WTC11 (cell line): ENCODE results near the gene ENDOV.

Experiments
- ATF1 ChIP-seq: sonication (generic); formaldehyde crosslinking; IDR thresholded peaks from 2 replicates; pipeline ENCODE4 v1.8.1; 2023; ENCODE audit warnings: mild to moderate bottlenecking, moderate library complexity, missing genetic modification reagents
- ATF6 ChIP-seq: sonication (generic); formaldehyde crosslinking; IDR thresholded peaks from 2 replicates; pipeline ENCODE4 v1.8.1; 2023; ENCODE audit warnings: mild to moderate bottlenecking, missing genetic modification reagents
- CTCF ChIP-seq: fragments of 200-600 bp; IDR thresholded peaks from 2 replicates; pipeline ENCODE4 v1.8.0; 2022; ENCODE audit warnings: antibody characterized with exemption
- E2F4 ChIP-seq: sonication (generic); formaldehyde crosslinking; IDR thresholded peaks from 2 replicates; pipeline ENCODE4 v1.8.1; 2022; ENCODE audit warnings: low read depth, mild to moderate bottlenecking, moderate library complexity, missing genetic modification reagents, borderline replicate concordance
- ETV6 ChIP-seq: sonication (generic); formaldehyde crosslinking; IDR thresholded peaks from 2 replicates; pipeline ENCODE4 v1.8.1; 2022; ENCODE audit warnings: mild to moderate bottlenecking, missing genetic modification reagents
- FOXJ3 ChIP-seq: sonication (generic); formaldehyde crosslinking; IDR thresholded peaks from 2 replicates; pipeline ENCODE4 v1.9.0; 2021; ENCODE audit warnings: missing genetic modification reagents, mild to moderate bottlenecking, borderline replicate concordance
- HMGA2 ChIP-seq: fragments of 250-450 bp; sonication (Bioruptor Pico); IDR thresholded peaks from 2 replicates; pipeline ENCODE4 v1.4.0; 2021; ENCODE audit warnings: mild to moderate bottlenecking, moderate library complexity
- JUN ChIP-seq: sonication (generic); formaldehyde crosslinking; IDR thresholded peaks from 2 replicates; pipeline ENCODE4 v1.8.0; 2023; ENCODE audit warnings: mild to moderate bottlenecking, missing genetic modification reagents
- MXD4 ChIP-seq: fragments of 250-450 bp; sonication (Bioruptor Pico); IDR thresholded peaks from 2 replicates; pipeline ENCODE4 v1.8.0; 2021; ENCODE audit warnings: mild to moderate bottlenecking, moderate library complexity, borderline replicate concordance
- RELA ChIP-seq: sonication (generic); formaldehyde crosslinking; IDR thresholded peaks from 2 replicates; pipeline ENCODE4 v1.8.1; 2022; ENCODE audit warnings: missing genetic modification reagents, mild to moderate bottlenecking, borderline replicate concordance
- USF1 ChIP-seq: sonication (generic); formaldehyde crosslinking; IDR thresholded peaks from 2 replicates; pipeline ENCODE4 v1.8.0; 2022; ENCODE audit warnings: mild to moderate bottlenecking, missing genetic modification reagents
- ZNF121 ChIP-seq: sonication (generic); formaldehyde crosslinking; IDR thresholded peaks from 2 replicates; pipeline ENCODE4 v1.8.0; 2023; ENCODE audit warnings: missing genetic modification reagents
- ZNF232 ChIP-seq: sonication (generic); formaldehyde crosslinking; IDR thresholded peaks from 2 replicates; pipeline ENCODE4 v1.8.0; 2022; ENCODE audit warnings: mild to moderate bottlenecking, missing genetic modification reagents
- ZNF532 ChIP-seq: fragments of 250-450 bp; sonication (Bioruptor Pico); IDR thresholded peaks from 2 replicates; pipeline ENCODE4 v1.9.0; 2021; ENCODE audit warnings: mild to moderate bottlenecking, borderline replicate concordance

GRCh38 chr17:80380555-80381002 lies 34.4 kb upstream of the ENDOV start:
- TF ChIP-seq ATF6 (CRISPR knock-in tag) (no peak), USF1 (CRISPR knock-in tag) (no peak), ZNF121 (CRISPR knock-in tag) (no peak), ATF1 (CRISPR knock-in tag) (no peak), CTCF (no peak), RELA (CRISPR knock-in tag) (no peak), ZNF532 (CRISPR knock-in tag) (no peak), HMGA2 (CRISPR knock-in tag) (no peak), JUN (CRISPR knock-in tag) (no peak), ETV6 (no peak), ZNF232 (CRISPR knock-in tag) (no peak), E2F4 (CRISPR knock-in tag) (no peak), MXD4 (no peak), FOXJ3 (CRISPR knock-in tag) (no peak)
